ENCODE results near the gene CMTM1. TPM values are rescaled to one million over a fixed set of nuclear protein-coding genes. Genes with fewer than 3 reads are reported as not detected.
"Not testable (repeated sequence)": the region's sequence is repeated elsewhere in the genome, so short reads cannot be mapped to it uniquely, and the experiment has no call there.

CMTM1 gene
- total RNA-seq, 1 donor from 2014 or later: 8.4 TPM

GRCh38 chr16:66622863-66623262 lies 56.6 kb downstream of the CMTM1 start:
- Mint-ChIP-seq H3K27ac (peak overlapping the region; percentile 48), H3K9me3 (no peaks in the 10 kb centered on the region), H3K4me1 (ENCODE audit: unreplicated experiment) (peaks cover 47% of the 10 kb centered on the region), H3K36me3 (peaks cover 10% of the 10 kb centered on the region), H3K4me3 (no peak overlapping the region), H3K27me3 (no peaks in the 10 kb centered on the region)
- no peak for DNase-seq (ENCODE audit: extremely low spot score, unreplicated experiment)
- TF ChIP-seq CTCF (conservative IDR thresholded peaks at IDR 0.05): no peak

GRCh38 chr16:66623755-66624154 lies 57.5 kb downstream of the CMTM1 start:
- Mint-ChIP-seq H3K4me1 (ENCODE audit: unreplicated experiment) (peaks cover 46% of the 10 kb centered on the region), H3K4me3 (no peak overlapping the region), H3K36me3 (peaks cover 10% of the 10 kb centered on the region), H3K9me3 (no peaks in the 10 kb centered on the region), H3K27ac (peak overlapping the region; percentile 48), H3K27me3 (no peaks in the 10 kb centered on the region)
- TF ChIP-seq CTCF (conservative IDR thresholded peaks at IDR 0.05): no peak
- DNase-seq (ENCODE audit: extremely low spot score, unreplicated experiment): no peak

- H3K4me3 Mint-ChIP-seq; H3K9me3 Mint-ChIP-seq; H3K27me3 Mint-ChIP-seq; DNase-seq (ENCODE audit: extremely low spot score, unreplicated experiment); H3K36me3 Mint-ChIP-seq: not testable (repeated sequence)
- Mint-ChIP-seq H3K4me1 (ENCODE audit: unreplicated experiment) (peaks cover 21% of the 10 kb centered on the region), H3K27ac (peak overlapping the region; percentile 24)
These were observed 61.6 kb downstream of the CMTM1 start for GRCh38 chr16:66627611-66628378.

Other genes with a start within 250 kb of the CMTM1 start
- 0.40 and 0.46 TPM in 2 replicates for gene CDH5, start 199.7 kb upstream of the CMTM1 start, total RNA-seq (ENCODE audit: low replicate concordance)
- gene BEAN1, start 139.1 kb upstream of the CMTM1 start, total RNA-seq (ENCODE audit: low replicate concordance): 1.1 and 3.2 TPM in 2 replicates
- gene TK2, start 16.3 kb upstream of the CMTM1 start, total RNA-seq (ENCODE audit: low replicate concordance): 14.6 and 18.4 TPM in 2 replicates
- 21.2 and 36.3 TPM in 2 replicates for gene CKLF, start 13.9 kb upstream of the CMTM1 start, total RNA-seq (ENCODE audit: low replicate concordance)
- gene CMTM2, start 13.0 kb downstream of the CMTM1 start, total RNA-seq (ENCODE audit: low replicate concordance): 0.41 TPM in 1 of 2 replicates, not detected in the other
- gene CMTM3, start 38.3 kb downstream of the CMTM1 start, total RNA-seq (ENCODE audit: low replicate concordance): 28.0 and 45.2 TPM in 2 replicates
- 64.4 and 72.1 TPM in 2 replicates for gene CMTM4, start 130.3 kb downstream of the CMTM1 start, total RNA-seq (ENCODE audit: low replicate concordance)
- 113 and 135 TPM in 2 replicates for gene DYNC1LI2, start 185.2 kb downstream of the CMTM1 start, total RNA-seq (ENCODE audit: low replicate concordance)
- gene TERB1, start 235.1 kb downstream of the CMTM1 start, total RNA-seq (ENCODE audit: low replicate concordance): 0.41 TPM in 1 of 2 replicates, not detected in the other